ENCODE results near the gene GOLGA6L26. TPM values are rescaled to one million over a fixed set of nuclear protein-coding genes. Genes with fewer than 3 reads are reported as not detected.

The GOLGA6L26 gene
- total RNA-seq, 2 donors from 2014 or later: not detected

Other genes starting within 250 kb of the GOLGA6L26 start
- gene GOLGA6L1, start 197.4 kb downstream of the GOLGA6L26 start, total RNA-seq: not detected
- gene GOLGA8S, start 20.6 kb upstream of the GOLGA6L26 start, total RNA-seq: under 1 TPM; 0.14 to 0.42 TPM
- gene GOLGA6L2, start 113.0 kb upstream of the GOLGA6L26 start, total RNA-seq: not detected
- gene MKRN3, start 231.5 kb upstream of the GOLGA6L26 start, total RNA-seq: 1 to 10 TPM; 5.0 to 6.8 TPM

Data from thoracic aorta (tissue), 2 donors.